ENCODE results near the gene GPC6.

DNA sequence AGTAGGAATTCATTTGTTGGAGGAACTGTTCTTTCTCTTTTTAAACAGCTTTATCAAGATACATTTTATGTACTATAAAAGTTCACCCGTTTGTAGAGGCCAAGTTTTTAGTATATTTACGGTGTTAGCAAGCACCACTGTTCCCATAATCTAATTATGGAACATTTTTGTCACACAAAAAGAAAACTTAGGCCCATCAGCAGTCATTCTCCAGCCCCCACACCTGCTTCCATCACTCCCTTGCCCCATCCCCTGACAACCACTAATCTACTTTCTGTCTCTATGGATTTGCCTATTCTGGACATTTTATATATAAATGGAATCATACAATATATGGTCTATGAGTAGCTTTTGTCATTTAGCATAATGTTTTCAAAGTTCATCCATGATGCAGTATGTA lies 787.9 kb downstream of the GPC6 start:
- TF ChIP-seq, protein P1, sequence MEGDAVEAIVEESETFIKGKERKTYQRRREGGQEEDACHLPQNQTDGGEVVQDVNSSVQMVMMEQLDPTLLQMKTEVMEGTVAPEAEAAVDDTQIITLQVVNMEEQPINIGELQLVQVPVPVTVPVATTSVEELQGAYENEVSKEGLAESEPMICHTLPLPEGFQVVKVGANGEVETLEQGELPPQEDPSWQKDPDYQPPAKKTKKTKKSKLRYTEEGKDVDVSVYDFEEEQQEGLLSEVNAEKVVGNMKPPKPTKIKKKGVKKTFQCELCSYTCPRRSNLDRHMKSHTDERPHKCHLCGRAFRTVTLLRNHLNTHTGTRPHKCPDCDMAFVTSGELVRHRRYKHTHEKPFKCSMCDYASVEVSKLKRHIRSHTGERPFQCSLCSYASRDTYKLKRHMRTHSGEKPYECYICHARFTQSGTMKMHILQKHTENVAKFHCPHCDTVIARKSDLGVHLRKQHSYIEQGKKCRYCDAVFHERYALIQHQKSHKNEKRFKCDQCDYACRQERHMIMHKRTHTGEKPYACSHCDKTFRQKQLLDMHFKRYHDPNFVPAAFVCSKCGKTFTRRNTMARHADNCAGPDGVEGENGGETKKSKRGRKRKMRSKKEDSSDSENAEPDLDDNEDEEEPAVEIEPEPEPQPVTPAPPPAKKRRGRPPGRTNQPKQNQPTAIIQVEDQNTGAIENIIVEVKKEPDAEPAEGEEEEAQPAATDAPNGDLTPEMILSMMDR (IDR thresholded peaks at IDR 0.05): no peak
- TF ChIP-seq POLR2AphosphoS5 (IDR thresholded peaks at IDR 0.05; ENCODE audit: insufficient read depth in 1 of 2, low read depth in 1 of 2): no peak
- TF ChIP-seq POLR2A (IDR thresholded peaks at IDR 0.05): no peak

All from vagina (tissue), 2 donors.